HepG2 (cell line): ENCODE data around the gene CTIF. TPM values are rescaled to one million over a fixed set of nuclear protein-coding genes. Genes with fewer than 3 reads are reported as not detected.
A peak's percentile ranks its signal among the peaks of the same experiment; 100 is the strongest.

Experiments
- ATF4 ChIP-seq, 2 experiments: fragments of 450-650 bp in 1 of 2; sonication (generic) in 1 of 2; formaldehyde crosslinking; IDR thresholded peaks; 2 replicates each; pipeline versions ENCODE4 v1.5.0 to v1.8.0; 2020 to 2022; ENCODE audit warnings: mild to moderate bottlenecking in 1 of 2, missing genetic modification reagents in 1 of 2
- BCL6 ChIP-seq: IDR thresholded peaks from 2 replicates; pipeline ENCODE4 v1.6.1; 2016; ENCODE audit warnings: missing genetic modification reagents, missing compliant biosample characterization
- BRCA1 ChIP-seq: sonication (generic); formaldehyde crosslinking; IDR thresholded peaks from 2 replicates; pipeline ENCODE4 v1.4.0; 2020; ENCODE audit warnings: missing genetic modification reagents
- CBFB ChIP-seq: sonication (generic); formaldehyde crosslinking; IDR thresholded peaks from 2 replicates; pipeline ENCODE4 v1.4.0; 2020; ENCODE audit warnings: missing genetic modification reagents
- CSRNP2 ChIP-seq: sonication (generic); formaldehyde crosslinking; conservative IDR thresholded peaks from 2 replicates; pipeline ENCODE4 v1.8.0; 2022; ENCODE audit warnings: low read depth, missing genetic modification reagents
- ESRRA ChIP-seq: sonication (generic); formaldehyde crosslinking; IDR thresholded peaks from 2 replicates; pipeline ENCODE4 v1.5.1; 2020; ENCODE audit warnings: mild to moderate bottlenecking, low read depth, missing genetic modification reagents
- GABPA ChIP-seq, 2 experiments: IDR thresholded peaks; 2 replicates each; pipeline ENCODE4 v1.6.1; 2011 to 2016; ENCODE audit warnings: low read depth in 2 of 2, low read length in 1 of 2, missing biosample characterization in 1 of 2, missing genetic modification characterization in 1 of 2
- IKZF1 ChIP-seq: fragments of 450-650 bp; IDR thresholded peaks from 2 replicates; pipeline ENCODE4 v1.7.1; 2016
- IRF2 ChIP-seq: IDR thresholded peaks from 2 replicates; pipeline ENCODE4 v1.6.1; 2018; ENCODE audit warnings: missing genetic modification reagents, missing compliant biosample characterization
- LRRFIP1 ChIP-seq: sonication (generic); formaldehyde crosslinking; conservative IDR thresholded peaks from 2 replicates; pipeline ENCODE4 v1.4.0; 2020; ENCODE audit warnings: missing genetic modification reagents
- PRDM4 ChIP-seq: sonication (generic); formaldehyde crosslinking; IDR thresholded peaks from 2 replicates; pipeline ENCODE4 v1.9.0; 2021; ENCODE audit warnings: missing genetic modification reagents, borderline replicate concordance
- YEATS2 ChIP-seq: sonication (generic); formaldehyde crosslinking; IDR thresholded peaks from 2 replicates; pipeline ENCODE4 v1.4.0; 2020; ENCODE audit warnings: missing genetic modification reagents, borderline replicate concordance
- ZBTB37 ChIP-seq: sonication (generic); formaldehyde crosslinking; IDR thresholded peaks from 2 replicates; pipeline ENCODE4 v1.4.0; 2020; ENCODE audit warnings: mild to moderate bottlenecking, missing genetic modification reagents
- ZKSCAN5 ChIP-seq: sonication (generic); formaldehyde crosslinking; IDR thresholded peaks from 2 replicates; pipeline ENCODE4 v1.5.1; 2020; ENCODE audit warnings: mild to moderate bottlenecking, missing genetic modification reagents
- ZNF121 ChIP-seq: sonication (generic); formaldehyde crosslinking; IDR thresholded peaks from 2 replicates; pipeline ENCODE4 v1.5.0; 2020; ENCODE audit warnings: mild to moderate bottlenecking, missing genetic modification reagents
- ZNF337 ChIP-seq: sonication (generic); formaldehyde crosslinking; IDR thresholded peaks from 2 replicates; pipeline ENCODE4 v1.5.1; 2020; ENCODE audit warnings: missing genetic modification reagents, low read depth, mild to moderate bottlenecking, borderline replicate concordance
- ZNF451 ChIP-seq: sonication (generic); formaldehyde crosslinking; IDR thresholded peaks from 2 replicates; pipeline ENCODE4 v1.5.0; 2020; ENCODE audit warnings: mild to moderate bottlenecking, missing genetic modification reagents
- ZNF619 ChIP-seq: sonication (generic); formaldehyde crosslinking; IDR thresholded peaks from 2 replicates; pipeline ENCODE4 v1.4.0; 2020; ENCODE audit warnings: mild to moderate bottlenecking, missing genetic modification reagents
- ZNF782 ChIP-seq: sonication (generic); formaldehyde crosslinking; IDR thresholded peaks from 2 replicates; pipeline ENCODE4 v1.4.0; 2020; ENCODE audit warnings: missing genetic modification reagents, mild to moderate bottlenecking, borderline replicate concordance
- polyA plus RNA-seq, 8 experiments: library from polyadenylated mRNA; depleted of rRNA in 3 of 8; stranded (reverse) in 7 of 8; unstranded in 1 of 8; fragments of >200 nt; fragmentation: Illumina TruSeq in 4 of 8; extraction: Trizol in 4 of 8; gene quantifications; 2 replicates each; pipeline versions ENCODE4 v1.2.1 to v1.2.3, GENCODE V29; 2011 to 2016; ENCODE audit warnings: low read depth in 4 of 8, missing spikeins in 1 of 8, mixed read lengths in 1 of 8; ENCODE audit not compliant: insufficient read depth in 1 of 8
- total RNA-seq, 5 experiments: library from RNA; depleted of rRNA; stranded (reverse); fragments of >200 nt; fragmentation: Illumina TruSeq; extraction: Trizol; gene quantifications; 2 replicates each; pipeline ENCODE4 v1.2.3, GENCODE V29; 2016; ENCODE audit warnings: low read depth in 1 of 5

Gene CTIF
- total and polyA plus RNA-seq, 2 of the 13 experiments (the other 11 are each of a cell fraction or from before 2014, with no cell fraction given) = 18.2 to 28.0 TPM

GRCh38 chr18:48575658-48576456 is 37.0 kb downstream of the CTIF start (continued):
- TF ChIP-seq ZBTB37 (CRISPR knock-in tag) (no peak), IKZF1 (no peak), ZNF619 (0 out of 2 replicates have a peak, but pooled peaks have one; percentile 58), CBFB (0 out of 2 replicates have a peak, but pooled peaks have one; percentile 44), ZKSCAN5 (CRISPR knock-in tag) (no peak), ATF4 (CRISPR knock-in tag; IDR thresholded peaks at IDR 0.05) (no peak), BRCA1 (no peak), ZNF337 (CRISPR knock-in tag) (0 out of 2 replicates have a peak, but pooled peaks have one; percentile 55), GABPA (IDR thresholded peaks at IDR 0.05; ENCODE audit: low read depth, low read length) (no peak), GABPA (CRISPR knock-in tag; IDR thresholded peaks at IDR 0.05; ENCODE audit: low read depth) (no peak), IRF2 (CRISPR knock-in tag) (no peak), BCL6 (CRISPR knock-in tag) (peak; percentile 60; the same call in 1 of the 2 replicates), LRRFIP1 (CRISPR knock-in tag) (no peak), ZNF782 (peak; percentile 70; the same call in 1 of the 2 replicates), ZNF451 (no peak), ESRRA (peak; percentile 82; the same call in 1 of the 2 replicates), PRDM4 (no peak), CSRNP2 (CRISPR knock-in tag) (no peak), YEATS2 (no peak; the same call in 1 of the 2 replicates), ZNF121 (no peak; the same call in none of the 2 replicates)
